Stimulated activated CD4-positive, alpha-beta T cell treated with anti-CD3 and anti-CD28 coated beads, Interleukin-4, amount 100 ng/mL, for 4 hours (primary cell): ENCODE data around the gene CCDC177.

ENCODE experiments used
- DNase-seq, 2 experiments: peaks; one replicate each; pipeline ENCODE4 v3.0.0-alpha.2; 2020

The CCDC177 gene

GRCh38 chr14:69560826-69561225 lies 13.8 kb downstream of the CCDC177 start:
- DNase-seq, result no peak

GRCh38 chr14:69559581-69560011 lies 15.1 kb downstream of the CCDC177 start:
- no peak for DNase-seq

GRCh38 chr14:69558774-69559173 lies 15.9 kb downstream of the CCDC177 start:
- no peak for DNase-seq

DNA sequence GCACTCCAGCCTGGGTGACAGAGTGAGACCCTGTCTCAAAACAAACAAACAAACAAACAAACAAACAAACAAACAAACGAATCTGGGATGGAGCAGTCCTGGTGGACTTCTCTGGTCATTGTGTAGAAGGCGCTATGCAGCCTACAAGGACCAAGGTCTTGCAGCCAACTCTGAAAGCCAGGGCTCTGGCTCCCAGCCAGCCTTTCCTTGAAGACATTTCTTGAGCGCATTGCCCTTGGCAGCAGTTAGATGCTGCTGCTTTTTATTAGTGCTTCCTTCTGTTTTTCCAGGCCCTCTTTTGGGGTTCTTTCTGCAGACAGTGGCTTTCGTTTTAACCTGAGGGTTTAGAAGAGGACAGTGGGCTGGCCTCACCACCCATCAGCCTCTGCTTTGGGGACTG lies 20.2 kb downstream of the CCDC177 start:
- DNase-seq, result no peak

GRCh38 chr14:69553252-69553651 lies 21.4 kb downstream of the CCDC177 start:
- no peak for DNase-seq

DNA sequence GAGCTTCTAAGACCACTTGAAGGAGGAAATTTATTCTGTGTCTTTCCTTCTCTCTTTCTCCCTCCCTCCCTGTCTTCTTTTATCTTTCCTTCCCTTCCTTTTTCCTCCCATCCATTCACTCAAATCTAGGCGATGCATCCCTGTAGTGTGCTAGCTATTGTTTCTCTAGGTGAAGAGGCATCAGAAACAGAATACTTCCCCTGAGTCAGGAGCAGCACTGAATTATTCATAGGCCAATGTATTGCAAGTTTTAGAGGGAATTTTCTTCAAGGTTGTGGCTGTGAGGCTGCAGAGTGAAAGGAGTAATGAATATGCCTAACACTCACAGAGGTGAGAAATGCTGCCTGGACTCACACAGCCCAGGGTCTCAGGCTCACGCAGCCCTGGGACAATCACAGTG lies 23.2 kb downstream of the CCDC177 start:
- no peak for DNase-seq

DNA sequence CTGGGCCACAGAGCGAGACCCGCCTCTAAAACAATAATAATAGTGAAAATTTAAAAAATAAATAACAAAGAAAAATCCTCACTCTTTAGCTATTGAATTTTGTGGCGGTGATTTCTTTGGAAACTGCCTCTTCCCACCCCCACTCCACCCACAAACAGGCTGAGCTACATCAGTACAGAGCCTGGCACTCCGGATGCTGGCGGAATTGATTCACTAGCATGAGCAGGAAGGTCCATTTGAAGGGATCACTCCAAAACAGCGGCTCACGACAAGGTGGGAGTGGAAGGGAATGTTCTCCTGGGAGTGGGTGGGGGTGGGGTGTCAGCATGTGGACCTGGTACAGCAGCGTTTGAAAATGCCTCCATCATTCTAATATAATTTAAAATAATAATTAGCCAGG lies 26.1 kb downstream of the CCDC177 start:
- no peak for DNase-seq

GRCh38 chr14:69547701-69548348 lies 26.8 kb downstream of the CCDC177 start:
- peak in 1 of 2 experiments; percentile 27 for DNase-seq

GRCh38 chr14:69543341-69544115 lies 31.1 kb downstream of the CCDC177 start:
- DNase-seq, result peak in 1 of 2 experiments; percentile 13

GRCh38 chr14:69542311-69542710 lies 32.4 kb downstream of the CCDC177 start:
- no peak for DNase-seq

GRCh38 chr14:69540654-69541335 lies 33.9 kb downstream of the CCDC177 start:
- no peak for DNase-seq

DNA sequence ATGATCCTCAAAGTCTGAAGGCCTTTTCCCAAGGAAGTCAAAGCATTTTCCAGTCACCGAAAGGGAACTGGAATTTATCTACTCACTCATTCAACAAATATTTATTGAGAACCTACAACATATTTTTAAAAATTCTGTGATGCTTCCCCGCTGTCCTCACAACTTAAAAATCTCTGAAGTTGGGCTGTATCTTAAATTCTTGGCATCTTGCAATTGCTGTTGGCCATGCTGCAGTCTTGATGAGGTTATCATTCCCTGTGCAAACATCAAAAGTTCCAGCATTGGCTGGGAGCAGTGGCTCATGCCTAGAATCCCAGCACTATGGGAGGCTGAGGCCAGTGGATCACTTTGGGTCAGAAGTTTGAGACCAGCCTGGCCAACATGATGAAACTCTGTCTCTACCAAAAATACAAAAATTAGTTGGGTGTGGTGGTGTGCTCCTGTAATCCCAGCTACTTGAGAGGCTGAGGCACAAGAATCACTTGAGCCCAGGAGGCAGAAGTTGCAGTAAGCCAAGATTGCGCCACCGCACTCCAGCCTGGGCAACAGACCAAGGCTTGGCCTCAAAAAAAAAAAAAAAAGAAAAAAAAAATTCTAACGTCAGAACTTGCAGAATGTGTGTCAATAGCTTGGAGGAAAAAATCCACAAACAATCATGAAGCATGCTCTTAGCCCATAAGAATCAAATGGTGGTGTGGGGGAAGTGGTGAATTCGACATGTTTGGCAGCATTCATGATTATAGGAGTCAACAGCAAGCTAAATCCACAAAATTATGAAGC lies 34.9 kb downstream of the CCDC177 start:
- no peak for DNase-seq

- no peak for DNase-seq
These were observed 35.9 kb downstream of the CCDC177 start for GRCh38 chr14:69538766-69539165.

GRCh38 chr14:69537900-69538299 lies 36.8 kb downstream of the CCDC177 start:
- DNase-seq, result no peak

GRCh38 chr14:69536971-69537370 lies 37.7 kb downstream of the CCDC177 start:
- DNase-seq, result no peak

GRCh38 chr14:69535230-69535848 lies 39.3 kb downstream of the CCDC177 start:
- DNase-seq, result no peak

DNA sequence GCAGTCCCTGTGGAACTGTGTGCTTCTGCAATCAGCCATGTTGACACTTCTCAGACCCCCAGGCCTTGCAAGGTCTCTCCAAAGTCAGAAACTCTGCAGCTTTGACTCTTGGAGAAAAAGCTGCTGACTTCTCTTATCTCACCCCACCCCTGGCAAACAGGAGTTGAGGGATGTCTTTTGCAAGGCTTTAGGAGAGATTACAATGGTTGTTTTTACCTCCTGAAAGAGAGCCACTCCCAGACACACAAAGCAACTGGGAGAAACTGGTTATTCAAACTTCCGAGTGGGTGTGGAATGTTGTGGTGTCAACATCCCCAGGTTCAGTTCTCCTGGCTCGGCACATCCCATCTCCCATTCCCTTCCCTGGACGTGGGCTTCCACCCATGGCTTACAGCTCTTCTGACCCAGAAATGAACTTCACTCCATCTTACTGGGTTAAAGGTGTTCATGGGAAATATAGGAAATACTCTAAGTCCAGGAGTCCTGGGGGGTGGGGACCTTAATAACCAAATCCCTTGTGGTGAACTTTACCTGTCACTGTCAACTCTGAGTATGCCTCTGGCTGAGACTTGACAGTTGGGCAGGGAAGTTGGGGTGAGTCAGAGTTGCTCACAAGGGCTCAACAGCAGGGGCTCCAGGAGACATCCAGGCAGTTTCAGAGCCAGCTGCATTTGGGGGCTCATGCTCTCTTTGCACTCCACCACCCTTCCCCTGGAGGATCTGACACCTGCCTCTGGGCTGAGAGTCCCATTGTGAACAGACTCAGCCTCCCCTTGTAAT lies 41.9 kb downstream of the CCDC177 start:
- DNase-seq, result no peak

DNA sequence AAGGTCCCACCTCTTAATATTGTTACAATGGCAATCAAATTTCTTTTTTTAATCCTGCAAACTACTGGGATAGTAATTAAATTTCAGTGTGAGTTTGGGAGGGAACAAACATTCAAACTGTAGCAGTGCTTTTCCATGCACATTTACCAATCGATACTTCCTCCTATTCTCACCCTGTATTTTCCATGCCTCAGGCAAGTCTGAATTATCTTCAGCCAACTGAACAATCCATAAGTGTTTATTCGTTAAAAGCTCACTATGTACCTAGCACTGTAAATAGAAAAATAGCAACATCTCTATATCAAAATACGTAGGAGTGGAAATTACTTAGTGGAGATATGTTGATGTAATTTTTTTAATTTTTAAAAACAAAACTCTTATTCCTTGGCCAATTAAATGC lies 43.5 kb downstream of the CCDC177 start:
- DNase-seq, result no peak

- no peak for DNase-seq
These were observed 44.6 kb downstream of the CCDC177 start for GRCh38 chr14:69530095-69530494.

DNA sequence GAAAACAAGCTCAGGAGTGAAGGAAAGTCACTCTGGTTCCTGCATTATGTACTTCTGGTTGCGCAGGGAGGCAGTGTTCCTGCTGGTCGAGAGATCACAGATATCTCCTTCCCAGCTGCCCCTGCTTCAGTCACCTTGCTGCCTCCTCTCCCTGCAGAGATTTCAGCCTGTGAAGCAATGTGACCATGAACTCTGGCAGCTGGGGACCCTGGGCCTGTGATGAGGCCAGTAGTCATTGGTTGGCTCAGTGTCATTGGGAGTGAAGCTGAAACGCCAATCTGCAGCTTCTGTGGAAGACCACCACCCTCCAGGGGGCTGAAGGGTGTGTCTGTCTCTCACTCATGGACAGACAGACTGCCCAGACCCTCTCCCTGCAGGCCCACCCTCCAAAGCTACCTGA lies 45.1 kb downstream of the CCDC177 start:
- no peak for DNase-seq

DNA sequence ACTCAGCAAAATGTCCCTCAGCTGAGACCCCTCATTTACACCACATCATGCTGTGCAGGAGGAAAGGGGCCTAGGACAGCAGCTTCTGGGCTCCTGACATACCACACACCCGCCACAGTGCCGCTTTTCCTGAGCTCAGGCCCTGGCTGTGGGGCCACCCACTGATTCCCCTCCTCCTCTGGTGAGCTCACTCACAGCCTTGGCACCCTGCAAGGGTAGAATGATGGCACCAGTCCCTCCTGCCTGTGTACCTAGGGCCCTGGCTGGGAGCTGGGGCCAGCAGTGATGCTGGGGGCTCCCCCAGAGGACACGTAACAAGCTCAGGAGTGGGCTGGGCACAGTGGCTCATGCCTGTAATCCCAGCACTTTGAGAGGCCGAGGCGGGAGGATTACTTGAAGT lies 45.7 kb downstream of the CCDC177 start:
- no peak for DNase-seq

GRCh38 chr14:69528143-69528542 lies 46.5 kb downstream of the CCDC177 start:
- no peak for DNase-seq
